Measurements from ENCODE around the gene RPL27A.

RPL27A gene

GRCh38 chr11:8676458-8676857 is 6.1 kb upstream of the RPL27A start:
- no peak for DNase-seq

GRCh38 chr11:8679006-8679405 is 3.6 kb upstream of the RPL27A start:
- no peak for DNase-seq

GRCh38 chr11:8681837-8682302 is 722 bp upstream of the RPL27A start:
- DNase-seq: no peak

- no peak for DNase-seq
Observed at GRCh38 chr11:8683115-8683807, 669 bp downstream of the RPL27A start.

GRCh38 chr11:8684600-8685290 is 2.2 kb downstream of the RPL27A start:
- DNase-seq: no peak

DNA sequence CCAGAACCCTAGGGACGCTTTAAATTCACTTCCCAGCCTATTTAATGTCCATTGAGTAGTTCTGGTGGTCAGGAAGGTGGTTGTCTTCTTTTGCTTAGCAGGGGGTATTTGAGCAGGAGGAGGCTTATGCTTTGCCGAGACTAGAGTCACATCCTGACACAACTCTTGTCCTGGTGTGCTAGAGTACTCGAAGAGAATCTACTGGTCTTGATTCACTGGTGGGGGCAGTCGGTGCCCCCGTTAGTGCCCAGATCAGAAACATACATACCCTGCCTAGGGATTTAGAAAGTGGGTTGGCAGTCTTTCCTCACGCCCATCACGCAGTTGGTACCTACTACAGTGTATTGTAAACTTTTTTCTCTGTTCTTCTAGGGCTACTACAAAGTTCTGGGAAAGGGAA is 2.7 kb downstream of the RPL27A start:
- no peak for DNase-seq

GRCh38 chr11:8685820-8686219 is 3.2 kb downstream of the RPL27A start:
- no peak for DNase-seq

GRCh38 chr11:8686325-8686724 is 3.7 kb downstream of the RPL27A start:
- DNase-seq: no peak

DNA sequence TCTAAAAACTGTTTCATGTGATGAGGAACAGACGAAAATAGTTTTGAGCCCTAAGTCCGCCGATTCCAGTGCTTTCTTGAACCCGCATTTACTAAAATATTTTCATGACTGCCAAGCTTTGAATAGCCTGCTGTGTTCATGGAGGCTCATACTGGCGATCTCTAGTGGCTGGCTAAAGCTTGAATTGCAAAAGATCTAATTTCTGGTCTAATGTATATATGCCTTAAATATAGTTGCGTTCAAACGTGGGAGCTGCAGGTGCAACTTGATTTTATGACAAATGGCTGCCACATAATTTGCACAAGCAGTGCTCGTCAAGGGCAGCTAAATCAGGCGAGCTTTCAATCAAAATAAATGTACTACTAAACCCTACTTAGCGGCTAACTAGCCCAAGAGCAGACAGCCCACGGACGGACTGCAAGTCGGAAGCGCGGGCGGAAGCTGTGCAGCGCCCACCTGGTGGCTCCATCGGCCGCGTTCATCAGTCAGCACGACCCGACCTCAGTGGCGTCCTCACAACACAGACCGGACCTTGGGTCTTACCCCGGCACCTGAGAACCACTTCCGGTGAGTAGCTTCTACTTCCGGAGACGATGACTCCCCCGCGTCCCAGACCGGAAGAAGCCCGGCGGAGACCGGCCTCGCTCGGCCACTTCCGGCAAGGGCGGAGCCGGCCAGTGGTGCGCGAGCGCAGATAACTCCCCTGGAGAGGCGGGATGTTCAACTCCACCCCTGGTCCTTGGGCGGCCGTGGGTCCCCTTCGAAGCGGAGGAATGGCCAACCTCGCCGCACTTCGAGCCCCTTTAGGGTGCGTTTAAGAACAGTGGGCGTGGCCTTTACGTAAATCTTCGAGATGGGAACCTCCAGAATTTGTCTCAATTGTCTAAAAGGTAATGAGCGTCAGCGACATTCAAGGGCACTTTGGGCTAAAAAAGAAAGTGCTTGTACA is 6.1 kb downstream of the RPL27A start:
- peak; percentile 99 for DNase-seq

- no peak for DNase-seq
Observed at GRCh38 chr11:8689726-8690255, 7.2 kb downstream of the RPL27A start.

DNA sequence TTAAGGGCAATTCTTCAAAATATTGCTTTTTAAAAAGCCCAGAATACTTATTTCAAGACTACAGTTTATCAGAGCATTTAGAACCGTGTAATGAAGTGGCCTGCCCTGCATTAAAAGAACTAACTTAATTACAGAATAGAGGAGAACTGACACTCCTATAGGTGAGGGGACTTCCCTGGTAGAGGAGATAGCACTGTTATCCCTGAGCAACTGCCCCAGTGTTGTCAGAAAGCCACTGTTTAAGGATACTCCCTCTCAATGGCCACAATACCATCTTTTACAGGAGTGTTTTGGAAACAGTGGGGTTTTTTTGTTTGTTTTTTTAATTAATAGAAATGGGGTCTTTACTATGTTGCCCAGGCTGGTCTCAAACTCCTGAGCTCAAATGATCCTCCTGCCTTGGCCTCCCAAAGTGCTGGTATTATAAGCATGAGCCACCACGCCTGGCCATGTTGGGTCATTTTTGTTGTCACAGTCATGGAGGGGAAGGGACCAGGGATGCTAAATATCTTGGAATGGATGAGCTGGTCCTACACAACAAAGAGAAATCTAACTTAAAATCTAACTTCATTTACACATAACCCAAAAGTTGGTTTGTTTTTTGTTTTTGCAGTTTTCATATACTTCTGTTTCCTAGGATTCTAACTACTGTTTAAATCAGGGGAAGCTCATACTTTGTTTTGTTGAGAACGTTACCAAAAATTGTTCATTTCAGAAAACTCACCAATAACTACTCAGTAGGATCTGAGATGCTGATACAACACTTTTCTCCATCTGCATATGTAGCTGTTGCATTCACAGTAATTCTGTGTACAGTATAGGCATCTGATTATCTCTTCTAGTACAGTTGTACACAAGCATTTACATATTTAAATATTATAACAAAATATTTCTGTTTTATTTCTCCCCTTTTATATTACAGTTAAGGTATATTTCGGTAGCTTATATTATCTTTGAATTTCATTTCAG is 8.1 kb downstream of the RPL27A start:
- DNase-seq: no peak

DNA sequence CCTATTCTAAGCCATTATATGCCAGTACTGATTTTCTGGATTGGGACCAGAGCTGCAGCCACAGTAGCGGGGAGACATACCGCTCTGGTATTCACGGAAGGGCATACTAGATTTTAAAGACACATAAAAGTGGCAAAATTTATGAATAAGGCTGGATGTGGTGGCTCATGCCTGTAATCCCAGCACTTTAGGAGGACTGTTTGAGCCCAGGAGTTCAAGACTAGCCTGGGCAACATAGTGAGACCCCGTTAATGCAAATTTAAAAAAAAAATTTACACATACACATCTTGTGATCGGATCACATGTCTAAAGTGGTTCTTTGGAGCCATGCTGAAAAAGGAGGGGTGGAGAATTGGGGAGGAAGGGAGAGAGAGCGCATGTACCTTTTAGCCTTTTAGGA is 9.0 kb downstream of the RPL27A start:
- no peak for DNase-seq

DNA sequence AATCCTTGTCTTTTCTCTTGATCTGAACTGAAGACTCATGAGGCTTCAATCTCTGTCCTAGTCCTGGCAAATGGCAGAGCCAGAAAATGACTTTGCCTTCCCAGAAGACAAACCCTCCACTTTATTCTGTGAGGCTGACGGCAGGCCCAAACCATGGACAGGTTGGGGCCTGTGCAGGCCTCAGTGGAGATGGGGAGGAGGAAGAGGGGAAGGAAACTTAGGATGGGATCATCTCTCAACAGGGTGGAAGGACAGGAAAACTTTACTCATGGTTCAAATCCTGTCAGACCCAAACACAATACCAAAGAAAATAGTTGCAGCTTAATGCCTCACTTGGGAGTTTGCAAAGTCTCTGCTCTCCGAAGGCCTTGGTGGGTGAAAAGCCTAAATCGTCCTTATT is 9.8 kb downstream of the RPL27A start:
- DNase-seq: no peak

DNA sequence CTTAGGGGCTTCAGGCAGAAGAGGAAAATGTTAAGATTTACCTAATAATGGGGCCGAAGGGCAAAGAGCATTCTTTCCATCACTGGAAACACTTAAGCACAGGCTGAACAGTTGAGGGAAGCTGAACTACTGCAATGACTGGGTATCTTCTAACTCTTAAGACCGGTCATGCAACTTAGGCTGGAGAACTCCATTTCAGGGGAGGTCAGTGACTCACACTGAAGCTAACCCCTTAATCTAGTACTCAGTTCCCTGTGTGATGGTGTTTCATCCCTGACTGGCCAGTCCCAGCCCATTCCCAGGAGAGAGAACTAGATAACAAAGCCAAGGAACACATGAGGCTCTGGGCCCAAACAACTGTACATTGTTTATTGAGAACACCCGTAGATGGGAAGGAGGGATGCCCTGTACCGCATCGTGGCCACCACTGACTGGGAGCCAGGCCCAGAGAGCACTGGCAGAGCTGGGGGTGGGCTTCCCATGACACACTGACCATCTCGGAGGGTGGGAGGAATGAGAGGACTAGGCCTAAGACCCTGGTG is 10.5 kb downstream of the RPL27A start:
- DNase-seq: no peak

DNA sequence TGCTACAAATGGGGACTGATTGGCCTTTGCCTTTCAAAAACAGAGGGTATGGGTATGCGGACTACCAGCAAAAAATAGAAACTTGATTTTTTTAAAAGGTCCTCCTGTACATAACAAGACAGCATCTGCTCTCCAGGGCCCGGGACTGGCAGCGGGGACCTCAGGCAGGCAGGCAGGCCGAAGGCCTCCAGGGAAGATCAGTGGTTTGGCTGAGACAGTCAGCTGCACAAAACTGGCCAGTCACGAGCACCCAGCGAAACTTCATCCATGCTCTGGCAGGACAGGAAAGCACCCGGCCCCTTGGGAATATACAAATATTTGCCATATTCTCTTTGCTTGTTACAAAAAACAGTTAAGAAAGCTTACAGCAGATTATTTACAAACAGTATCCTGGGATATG is 11.0 kb downstream of the RPL27A start:
- no peak for DNase-seq

- DNase-seq: no peak
Observed at GRCh38 chr11:8694137-8694536, 11.5 kb downstream of the RPL27A start.

- no peak for DNase-seq
Observed at GRCh38 chr11:8697054-8697453, 14.5 kb downstream of the RPL27A start.

DNA sequence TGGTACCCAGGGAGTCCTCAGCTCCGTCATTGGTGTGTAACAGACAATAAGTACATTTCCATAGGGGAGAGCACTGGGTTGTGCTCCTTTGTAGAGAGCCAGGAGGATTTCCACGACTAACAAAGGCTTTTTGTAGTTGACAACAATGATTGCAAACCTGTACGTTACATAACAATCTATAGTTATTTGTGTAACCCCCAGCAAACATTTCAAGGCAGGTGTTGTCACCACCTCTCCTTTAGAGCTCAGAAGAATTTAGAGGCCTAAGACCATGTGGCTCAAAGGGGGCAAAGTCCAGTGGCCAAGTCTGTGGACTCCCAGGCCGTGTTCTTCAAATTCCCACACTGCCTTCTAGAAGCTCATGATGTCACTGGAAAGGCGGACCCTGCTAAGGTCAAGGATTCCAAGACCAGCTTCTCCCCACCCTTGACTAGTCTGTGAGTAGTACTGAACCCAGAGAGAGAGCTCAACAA is 15.8 kb downstream of the RPL27A start:
- DNase-seq: no peak

- DNase-seq: no peak
Observed at GRCh38 chr11:8698917-8699441, 16.4 kb downstream of the RPL27A start.

GRCh38 chr11:8699903-8700302 is 17.3 kb downstream of the RPL27A start:
- DNase-seq: no peak

GRCh38 chr11:8701891-8702597 is 19.5 kb downstream of the RPL27A start:
- DNase-seq: no peak
